KG1 (cell line): ENCODE data around the gene ATP5F1C.
A peak's percentile ranks its signal among the peaks of the same experiment; 100 is the strongest.
"Not testable (repeated sequence)": the region's sequence is repeated elsewhere in the genome, so short reads cannot be mapped to it uniquely, and the experiment has no call there.

Experiments
- DNase-seq: peaks from one replicate; lab custom pipeline; 2025; lab: John Stamatoyannopoulos, UW

ATP5F1C gene

DNA sequence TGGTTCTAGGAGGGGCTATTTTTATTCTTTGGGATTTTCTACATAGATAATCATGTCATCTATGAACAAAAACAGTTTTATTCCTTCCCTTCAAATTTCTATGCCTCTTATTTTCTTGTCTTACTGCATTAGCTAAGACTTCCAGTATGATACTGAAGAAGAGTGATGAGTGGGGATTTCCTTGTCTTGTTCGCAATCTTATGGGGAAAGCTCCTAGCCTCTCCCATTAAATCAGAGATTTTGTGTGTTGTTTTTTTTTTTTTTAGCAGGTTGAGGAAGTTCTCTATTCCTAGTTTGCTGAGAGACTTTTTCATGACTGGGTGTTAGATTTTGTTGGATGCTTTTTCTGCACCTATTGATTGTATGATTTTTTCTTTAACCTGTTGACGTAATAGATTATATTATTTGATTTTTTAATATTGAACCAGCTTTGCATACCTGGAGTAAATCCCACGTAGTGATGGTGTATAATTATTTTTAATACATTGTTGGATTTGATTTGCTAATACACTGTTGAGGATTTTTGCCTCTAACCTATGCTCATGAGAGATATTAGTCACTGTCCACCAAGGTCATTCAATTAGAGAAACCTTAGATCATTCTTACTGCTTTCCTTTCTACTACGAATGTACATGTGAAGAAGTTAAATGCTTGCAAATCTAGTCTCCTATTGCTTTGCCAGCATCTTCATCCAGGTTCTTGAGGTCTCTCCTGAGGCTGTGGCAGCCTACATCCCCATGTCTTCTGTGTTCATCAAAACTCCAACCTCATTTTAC is 6.5 kb downstream of the ATP5F1C start:
- no peak for DNase-seq

DNA sequence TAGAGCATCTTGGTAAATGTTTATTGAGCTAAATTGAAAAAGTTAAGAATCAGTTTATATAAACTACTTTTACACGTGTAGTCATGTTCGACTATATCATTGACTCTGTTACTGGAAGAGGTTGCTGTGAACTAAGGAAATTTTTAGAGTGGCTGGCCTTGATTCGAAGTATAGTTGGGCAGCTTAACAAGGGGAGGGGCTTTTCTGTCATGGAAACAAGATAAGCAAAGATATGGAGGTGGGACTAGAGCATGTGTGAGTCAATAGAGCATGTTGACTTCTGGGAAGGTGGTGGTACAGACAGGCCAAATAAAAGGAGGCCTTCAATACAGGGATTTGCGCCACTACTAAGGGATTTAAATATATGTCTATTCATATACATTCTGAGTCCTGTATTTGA is 7.6 kb downstream of the ATP5F1C start:
- no peak for DNase-seq

DNA sequence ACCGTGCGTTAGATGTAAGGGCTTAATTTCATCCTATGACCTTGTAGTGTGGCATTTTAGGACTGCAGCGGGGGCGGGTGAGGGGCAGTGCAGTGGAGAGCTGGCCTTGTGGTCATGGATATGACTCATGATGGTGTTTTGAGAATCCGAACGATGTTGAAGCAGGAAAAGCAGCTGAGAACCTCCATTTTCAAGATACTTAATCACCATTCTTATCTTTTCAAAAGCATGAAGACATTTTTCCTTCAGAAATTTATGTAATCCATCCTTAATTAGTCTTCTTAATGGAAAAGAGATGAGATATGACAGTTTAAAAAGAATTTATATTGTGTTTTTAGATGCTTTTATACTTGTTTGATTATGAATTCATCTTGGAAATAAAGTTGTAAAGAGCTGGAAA is 9.6 kb downstream of the ATP5F1C start:
- no peak for DNase-seq

DNA sequence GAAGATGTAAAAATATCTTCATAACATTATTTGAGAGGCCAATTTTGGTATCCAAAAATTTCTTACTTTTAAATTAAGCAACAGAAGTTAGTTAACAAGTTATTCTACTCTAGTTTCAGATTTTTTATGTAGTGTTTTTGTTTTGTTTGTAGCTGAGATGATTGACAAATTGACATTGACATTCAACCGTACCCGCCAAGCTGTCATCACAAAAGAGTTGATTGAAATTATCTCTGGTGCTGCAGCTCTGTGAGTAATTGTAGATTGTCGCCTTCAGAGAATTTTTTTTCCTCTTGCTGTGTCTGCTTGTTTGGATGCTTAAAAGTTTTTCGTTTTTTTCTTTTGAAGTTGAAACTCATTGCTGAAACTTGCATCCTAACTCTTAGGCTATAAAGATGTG is 14.6 kb downstream of the ATP5F1C start:
- DNase-seq = no peak

DNA sequence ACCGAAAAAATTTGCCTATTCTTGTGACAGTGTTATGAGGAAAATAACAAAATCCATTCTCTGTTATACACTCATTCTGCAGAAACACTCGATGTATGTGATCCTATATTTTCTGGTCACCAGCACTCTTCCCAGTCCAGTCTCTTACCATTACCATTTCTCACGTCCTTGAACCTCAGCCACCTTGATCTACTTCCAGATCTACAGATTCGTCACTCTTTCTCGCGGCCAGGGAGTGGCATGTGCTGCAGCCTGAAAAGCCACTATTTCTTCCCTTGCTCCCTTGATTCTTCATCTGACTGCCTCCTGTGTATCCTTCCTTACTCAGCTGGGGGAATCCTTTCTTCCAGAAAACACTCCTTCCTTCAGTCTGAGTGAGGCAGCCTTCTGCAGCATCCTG is 16.2 kb downstream of the ATP5F1C start:
- no peak for DNase-seq

DNA sequence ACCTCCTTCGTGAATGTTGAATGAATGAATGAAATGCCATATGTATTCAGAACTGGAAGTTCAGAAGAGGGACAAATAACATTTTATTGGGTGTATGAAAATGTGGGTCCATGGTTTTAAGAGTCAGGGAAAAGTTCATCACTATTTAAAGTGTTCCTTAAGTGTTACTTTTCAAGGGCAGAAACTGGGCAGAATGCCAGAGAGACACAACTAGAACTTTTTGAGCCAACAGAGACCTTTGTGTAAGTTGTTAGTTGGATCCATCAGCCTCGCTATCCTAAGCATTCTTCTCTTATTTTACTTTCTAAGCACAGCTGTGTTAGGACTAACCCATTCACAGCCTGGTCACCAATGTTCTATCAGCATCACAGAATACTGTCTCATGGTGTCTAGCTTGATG is 16.8 kb downstream of the ATP5F1C start:
- no peak for DNase-seq

DNA sequence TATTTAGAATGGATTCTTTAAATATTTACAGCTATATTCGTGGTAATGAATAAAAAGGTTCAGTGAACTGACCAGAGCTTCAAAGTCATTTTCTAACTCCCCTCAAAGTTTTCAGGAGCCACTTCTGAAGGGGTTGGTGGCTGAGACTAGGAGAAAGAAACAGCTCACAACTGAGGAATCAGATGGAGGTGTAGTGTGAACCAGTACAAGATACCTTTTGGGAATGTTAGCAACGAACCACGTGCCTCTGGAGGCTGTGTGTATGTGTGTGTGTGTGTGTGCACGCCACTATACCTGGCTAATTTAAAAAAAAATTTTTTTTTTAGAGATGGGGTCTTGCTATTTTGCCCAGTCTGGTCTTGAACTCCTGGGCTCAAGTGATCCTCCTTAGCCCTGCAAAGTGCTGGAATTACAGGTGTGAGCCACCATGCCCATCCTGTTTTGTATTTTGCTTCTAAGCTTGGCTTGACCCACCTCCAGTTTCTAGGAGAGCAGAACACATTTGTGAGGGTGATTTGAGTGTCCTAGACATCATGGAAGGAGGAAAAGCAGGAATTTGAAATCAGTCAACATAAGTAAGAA is 20.8 kb downstream of the ATP5F1C start:
- DNase-seq = no peak

DNA sequence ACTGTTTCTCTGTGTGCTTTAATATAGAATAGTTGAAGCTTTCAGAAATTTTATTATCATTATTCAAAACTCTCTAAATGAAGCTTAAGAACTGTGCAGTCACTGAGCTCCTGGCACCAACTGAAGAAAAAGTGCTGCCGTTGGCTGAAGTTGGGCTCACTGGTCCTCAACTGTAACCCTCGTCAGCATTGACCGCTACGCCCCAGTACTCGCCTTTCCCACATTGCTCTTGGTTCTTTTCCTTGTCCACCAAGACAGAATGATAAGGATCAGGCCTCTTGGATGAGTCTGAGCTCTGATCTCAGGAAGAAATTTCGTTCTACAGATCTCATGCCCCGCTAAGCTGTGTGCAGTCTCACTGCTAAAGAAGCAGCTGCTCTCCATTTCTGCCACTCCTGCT is 22.5 kb downstream of the ATP5F1C start:
- DNase-seq = no peak

DNA sequence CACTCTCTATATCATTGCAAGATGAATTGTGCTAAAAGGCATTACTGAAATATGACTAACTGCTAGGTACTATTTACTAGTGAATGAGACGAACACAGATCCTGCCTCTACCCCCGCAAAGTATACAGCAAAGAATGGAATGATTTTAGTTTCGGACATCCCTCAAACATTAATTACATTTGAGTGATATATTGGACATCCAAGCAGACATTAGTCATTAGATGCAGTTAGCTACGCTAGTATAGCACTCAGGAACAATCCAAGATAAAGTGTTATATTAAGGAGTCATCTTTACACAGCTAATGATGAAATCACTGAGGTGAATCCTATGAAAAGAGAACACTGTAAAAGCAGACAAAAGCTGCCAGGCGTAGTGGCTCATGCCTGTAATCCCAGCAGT is 23.0 kb downstream of the ATP5F1C start:
- no peak for DNase-seq

DNA sequence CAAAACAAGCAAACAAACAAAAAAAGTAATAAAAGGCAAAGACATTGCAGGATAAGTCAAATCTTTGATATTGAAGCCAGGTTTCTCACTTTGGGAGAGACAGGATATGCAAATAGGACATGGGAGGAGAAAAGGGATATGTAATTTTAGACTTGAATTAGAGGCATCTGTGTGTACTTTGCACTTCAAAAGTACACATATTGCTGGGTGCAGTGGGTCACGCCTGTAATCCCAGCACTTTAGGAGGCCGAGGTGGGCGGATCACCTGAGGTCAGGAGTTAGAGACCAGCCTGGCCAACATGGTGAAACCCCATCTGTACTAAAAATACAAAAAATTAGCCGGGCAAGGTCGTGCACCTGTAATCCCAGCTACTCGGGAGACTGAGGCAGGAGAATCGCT is 23.8 kb downstream of the ATP5F1C start:
- not testable (repeated sequence) for DNase-seq

DNA sequence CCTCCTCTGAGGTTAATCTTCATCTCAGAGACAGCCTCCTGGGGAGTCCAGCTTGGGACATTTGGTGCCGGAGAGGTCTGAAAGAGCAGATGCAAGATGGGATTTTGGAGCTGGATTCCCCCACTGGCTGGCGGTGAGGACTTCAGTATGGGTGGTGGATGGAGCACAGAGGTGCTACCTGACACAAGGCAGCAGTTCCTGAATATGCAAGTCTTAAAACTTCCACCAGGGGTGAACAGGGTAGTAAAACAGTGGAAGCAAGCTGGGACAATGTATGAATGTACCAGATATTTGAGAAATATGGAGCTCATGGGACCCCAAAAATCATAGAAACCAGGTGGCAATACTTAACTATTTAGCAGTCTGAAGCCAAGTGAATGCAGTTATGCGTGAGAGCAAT is 25.5 kb downstream of the ATP5F1C start:
- no peak for DNase-seq

DNA sequence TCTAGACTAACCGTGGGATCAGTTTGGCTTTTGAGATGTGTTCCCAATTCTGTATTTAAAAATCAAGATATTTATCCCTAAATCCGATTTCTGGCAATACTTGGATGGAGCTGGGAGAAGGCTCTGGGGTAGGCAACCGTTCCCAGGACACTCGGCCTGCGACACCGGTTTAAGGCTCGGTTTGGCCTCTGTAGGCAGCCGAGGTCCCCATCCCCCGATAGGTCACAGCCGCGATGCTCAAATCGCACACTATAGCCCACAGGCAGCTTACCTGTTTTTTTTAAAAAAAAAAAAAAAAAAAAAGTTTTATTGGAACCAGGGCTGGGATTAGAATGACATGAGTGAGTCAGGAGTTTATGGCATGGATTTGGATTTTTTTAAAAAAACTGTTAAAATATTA is 29.6 kb downstream of the ATP5F1C start:
- DNase-seq = no peak

DNA sequence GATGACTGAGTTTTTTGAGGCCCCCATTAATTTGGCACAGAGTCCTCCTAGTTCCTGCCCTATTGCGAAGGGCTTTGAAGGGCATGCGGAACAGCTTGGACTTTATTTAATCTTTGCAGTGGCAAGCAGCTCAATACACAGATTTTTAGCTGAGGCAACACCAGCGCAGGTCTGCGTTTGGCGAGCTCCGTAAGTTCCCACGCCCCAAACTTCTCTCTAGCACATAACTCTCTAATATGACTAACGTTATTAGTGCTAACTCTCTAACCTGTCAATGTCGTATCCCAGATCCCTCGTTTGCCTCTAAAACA is 30.0 kb downstream of the ATP5F1C start:
- no peak for DNase-seq

DNA sequence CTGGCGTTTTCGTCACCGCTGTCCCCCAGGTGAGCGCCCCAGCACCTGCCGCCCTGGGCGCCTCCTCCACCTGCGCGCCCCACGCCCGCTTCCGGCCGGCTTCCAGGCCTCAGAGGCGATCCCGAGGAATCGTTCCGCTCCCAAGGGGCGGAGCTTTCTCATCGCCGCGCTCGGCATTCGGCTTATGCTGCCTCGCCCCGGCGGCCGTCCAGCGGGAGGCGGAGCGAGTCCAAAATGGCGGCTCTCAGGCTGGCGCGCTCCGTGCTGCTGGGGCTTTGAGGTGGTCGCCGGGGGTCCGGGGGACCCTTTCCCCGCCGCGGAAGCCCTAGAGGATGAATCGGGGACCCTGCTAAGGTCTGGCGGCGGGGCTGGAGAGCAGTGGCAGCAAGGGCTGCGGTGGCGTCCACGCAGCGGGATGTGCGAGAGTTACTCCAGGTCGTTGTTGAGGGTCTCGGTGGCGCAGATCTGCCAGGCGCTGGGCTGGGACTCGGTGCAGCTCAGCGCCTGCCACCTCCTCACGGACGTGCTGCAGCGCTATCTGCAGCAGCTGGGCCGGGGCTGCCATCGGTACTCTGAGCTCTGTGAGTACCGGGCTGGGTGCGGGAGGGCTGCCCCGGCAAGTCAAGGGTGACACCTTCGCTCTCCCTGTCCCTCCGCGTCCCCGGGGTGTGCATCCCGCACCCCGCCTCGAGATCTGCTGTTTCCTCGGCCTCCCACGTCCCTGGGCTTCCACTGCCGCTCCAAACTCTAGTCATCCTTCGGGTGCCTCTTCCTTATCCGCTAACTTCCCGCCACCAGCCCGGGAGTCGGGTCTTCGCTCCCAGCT is 30.5 kb downstream of the ATP5F1C start, which contains the start of gene TAF3:
Gene TAF3 (plus strand): TSS at position 211 of the 826 bp plus-strand sequence. CDS start 205 bp downstream, at position 416.
- DNase-seq = peak; percentile 87

DNA sequence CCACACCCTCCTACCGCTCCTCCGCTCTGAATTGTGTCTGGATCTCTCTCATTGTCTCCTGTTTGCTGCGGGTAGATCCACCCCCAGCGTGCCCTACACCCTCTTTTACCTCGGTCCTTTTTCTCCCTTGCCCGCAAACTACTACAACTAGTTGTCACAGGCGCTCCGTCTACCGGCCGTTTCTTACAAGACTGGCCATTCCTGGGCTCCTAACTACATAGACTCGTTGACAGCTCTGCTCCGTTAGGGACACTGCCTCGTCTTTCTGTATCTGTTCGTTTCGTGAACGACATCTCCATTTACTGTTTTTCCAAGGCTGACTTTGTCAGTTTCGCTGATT is 31.1 kb downstream of the ATP5F1C start:
- DNase-seq = peak; percentile 37

DNA sequence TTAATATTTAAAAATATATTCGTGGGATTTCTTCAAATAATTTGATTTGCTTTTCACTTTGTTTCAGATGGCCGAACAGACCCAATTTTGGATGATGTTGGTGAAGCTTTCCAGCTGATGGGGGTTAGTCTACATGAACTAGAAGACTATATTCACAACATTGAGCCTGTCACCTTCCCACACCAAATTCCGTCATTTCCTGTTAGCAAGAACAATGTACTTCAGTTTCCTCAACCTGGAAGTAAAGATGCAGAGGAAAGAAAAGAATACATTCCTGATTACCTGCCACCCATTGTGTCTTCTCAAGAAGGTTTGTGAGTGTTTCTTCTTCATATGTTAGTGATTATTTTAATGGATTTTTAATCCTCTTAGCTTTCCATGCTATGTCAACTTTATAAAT is 36.3 kb downstream of the ATP5F1C start:
- DNase-seq = no peak

DNA sequence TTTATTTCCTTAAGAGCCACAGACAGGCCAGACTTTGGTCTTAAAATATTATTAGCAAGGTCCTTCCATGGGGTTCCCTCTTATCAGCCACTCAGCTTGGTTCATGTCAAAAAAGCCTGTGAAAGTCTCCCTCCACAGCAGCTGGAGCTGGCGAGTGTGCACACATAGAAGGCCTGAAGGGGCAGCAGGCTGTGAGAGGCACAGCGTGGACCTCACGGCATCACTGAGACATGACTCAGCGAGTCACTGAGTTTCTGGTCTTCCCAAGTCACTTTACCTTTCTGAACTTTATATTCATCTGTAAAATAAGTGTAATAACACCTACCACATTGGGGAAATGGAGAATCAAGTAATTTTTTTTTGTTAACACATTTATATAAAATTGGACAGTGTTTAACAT is 39.0 kb downstream of the ATP5F1C start:
- no peak for DNase-seq

DNA sequence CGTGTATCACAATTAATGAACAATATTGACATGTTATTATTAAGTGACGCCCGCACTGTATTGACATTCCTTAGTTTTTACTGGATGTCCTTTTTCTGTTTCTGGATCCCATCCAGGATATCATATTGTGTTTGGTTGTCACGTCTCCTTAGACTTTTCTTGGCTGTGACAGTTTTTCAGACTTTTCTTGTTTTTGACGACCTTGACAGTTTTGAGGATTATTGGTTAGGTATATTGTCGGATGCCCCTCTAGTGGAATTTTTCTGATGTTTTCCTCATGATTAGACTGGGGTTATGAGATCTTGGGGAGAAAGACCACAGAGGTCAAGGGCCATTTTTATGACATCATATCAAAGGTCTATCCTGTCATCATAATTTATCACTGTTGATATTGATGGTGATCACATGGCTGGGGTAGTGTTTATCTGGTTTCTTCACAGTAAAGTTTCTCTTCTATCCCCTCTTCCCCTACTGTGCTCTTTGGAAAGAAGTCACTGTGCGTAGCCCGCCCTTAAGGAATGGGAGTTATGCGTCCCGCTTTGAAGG is 41.4 kb downstream of the ATP5F1C start:
- DNase-seq = no peak

DNA sequence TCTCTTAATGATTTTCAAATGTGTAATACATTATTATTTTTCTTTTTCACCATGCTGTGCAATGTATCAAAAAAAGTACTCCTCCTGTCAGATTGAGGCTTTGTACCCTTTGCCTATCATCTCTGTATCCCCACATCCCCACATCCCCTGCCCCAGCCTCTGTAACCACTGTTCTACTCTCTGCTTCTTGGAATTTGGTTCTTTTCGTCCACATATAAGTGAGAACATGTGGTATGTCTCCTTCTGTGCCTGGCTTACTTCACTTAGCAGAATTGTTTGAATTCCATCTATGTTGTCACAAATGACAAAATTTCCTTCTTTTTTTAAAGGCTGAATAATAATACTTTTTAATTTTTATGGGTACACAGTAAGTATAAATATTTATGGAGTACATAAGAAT is 44.1 kb downstream of the ATP5F1C start:
- DNase-seq = no peak

DNA sequence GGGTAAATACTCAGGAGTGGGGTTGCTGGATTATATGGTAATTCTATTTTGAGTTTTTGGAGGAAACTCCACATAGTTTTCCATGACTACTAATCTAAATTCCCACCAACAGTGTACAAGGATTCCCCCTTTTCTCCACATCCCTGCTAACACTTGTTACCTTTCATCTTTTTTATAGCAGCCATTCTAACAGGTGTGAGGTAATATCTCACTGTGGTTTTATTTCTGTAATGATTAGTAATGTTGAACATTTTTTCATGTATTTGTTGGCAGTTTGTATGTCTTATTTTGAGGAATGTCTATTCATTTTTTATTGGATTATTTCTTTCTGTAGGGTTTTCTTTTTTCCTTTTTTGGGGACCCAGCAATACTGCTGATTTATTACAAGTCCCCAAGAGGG is 45.2 kb downstream of the ATP5F1C start:
- no peak for DNase-seq

DNA sequence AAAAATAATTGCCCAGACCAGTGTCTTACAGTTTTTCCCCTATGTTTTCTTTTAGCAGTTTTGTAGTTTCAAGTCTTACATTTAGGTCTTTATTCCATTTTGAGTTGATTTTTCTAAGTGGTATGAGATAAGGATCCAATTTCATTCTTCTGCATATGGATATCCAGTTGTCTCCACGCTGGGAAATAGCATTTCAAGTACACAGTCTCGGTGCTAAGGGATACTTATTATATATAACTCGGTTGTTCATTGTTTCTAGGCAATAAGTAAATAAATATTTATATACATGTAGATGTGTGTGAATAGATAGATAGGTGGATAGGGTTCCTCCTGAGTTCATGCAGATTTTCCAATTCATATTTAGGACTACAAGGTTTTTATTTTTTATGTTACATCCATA is 46.3 kb downstream of the ATP5F1C start:
- DNase-seq = no peak

DNA sequence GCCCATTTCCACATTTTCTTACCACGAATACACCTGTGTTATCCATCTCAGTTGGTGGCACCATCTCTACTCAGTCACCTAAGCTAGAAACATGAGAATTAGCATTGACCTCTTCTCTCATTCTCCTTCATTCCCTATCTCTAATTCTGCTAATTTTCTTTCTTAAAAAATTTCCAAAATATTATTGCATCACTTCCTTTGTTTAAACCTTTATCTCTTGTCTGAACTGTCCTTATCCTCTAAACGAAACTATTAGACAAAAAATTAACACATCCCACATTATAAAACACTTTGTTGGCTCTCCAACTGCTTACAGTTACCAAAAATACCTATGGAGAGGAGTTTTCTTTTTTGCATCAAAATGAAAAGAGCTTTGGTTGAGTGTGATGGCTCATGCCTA is 48.6 kb downstream of the ATP5F1C start:
- no peak for DNase-seq

DNA sequence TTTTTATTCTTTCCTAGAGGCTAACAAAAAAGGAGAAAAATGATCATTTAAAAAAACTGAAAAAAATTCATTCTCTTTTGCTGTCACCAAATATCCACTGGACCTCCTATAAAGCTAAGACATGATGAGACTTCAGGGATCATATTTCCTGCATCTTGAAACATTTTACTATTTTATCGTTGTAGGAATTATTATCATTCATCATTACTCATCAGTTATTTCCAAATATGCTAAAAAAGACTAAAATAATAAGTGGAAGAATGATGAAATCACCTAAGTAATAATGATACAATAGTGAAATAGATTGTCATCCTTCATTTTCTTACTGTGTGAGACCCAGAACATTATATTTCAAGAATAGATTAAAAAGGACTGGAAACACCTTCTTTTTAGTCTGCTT is 58.6 kb downstream of the ATP5F1C start:
- no peak for DNase-seq
